HFF-Myc (cell line): ENCODE measurements around the gene KLHDC1.

Experiments used
- DNase-seq: peaks from one replicate; pipeline ENCODE4 v3.0.0-alpha.2; 2011; ENCODE audit warnings: low read depth; ENCODE audit errors: extremely low read depth
- H3K4me3 ChIP-seq: replicated peaks from 2 replicates; pipeline ENCODE4 v1.5.1; 2011; ENCODE audit warnings: low read depth, mild to moderate bottlenecking, control low read depth, low read length
- CTCF ChIP-seq: IDR thresholded peaks from 2 replicates; pipeline ENCODE4 v1.5.1; 2012; ENCODE audit warnings: mild to moderate bottlenecking, low read depth, low read length, control low read depth; ENCODE audit errors: missing control alignments

KLHDC1 gene

GRCh38 chr14:49766839-49767238 lies 73.9 kb downstream of the KLHDC1 start:
- TF ChIP-seq CTCF, result no peak
- no peak for DNase-seq
- peak overlapping the region; percentile 90 for H3K4me3 ChIP-seq

- DNase-seq, result no peak
- no peak for TF ChIP-seq CTCF
- H3K4me3 ChIP-seq, result peak overlapping the region; percentile 90
These were observed 74.3 kb downstream of the KLHDC1 start for GRCh38 chr14:49767270-49767570.

- H3K4me3 ChIP-seq, result peak within 1 kb of the TSS; percentile 90
- TF ChIP-seq CTCF, result peak; percentile 12
- DNase-seq, result no peak
These were observed 74.8 kb downstream of the KLHDC1 start, which contains the start of gene KLHDC2 for GRCh38 chr14:49767571-49768300. KLHDC2 (plus strand) TSS chr14:49768153; CDS start chr14:49768469, 316 bp downstream.

GRCh38 chr14:49768301-49769121 lies 75.6 kb downstream of the KLHDC1 start:
- no peak for DNase-seq
- H3K4me3 ChIP-seq, result peak overlapping the region; percentile 90
- no peak for TF ChIP-seq CTCF

- no peak for TF ChIP-seq CTCF
- no peak for DNase-seq
- H3K4me3 ChIP-seq, result peak overlapping the region; percentile 90
These were observed 76.3 kb downstream of the KLHDC1 start for GRCh38 chr14:49769171-49769570.

- H3K4me3 ChIP-seq, result peak overlapping the region; percentile 90
- TF ChIP-seq CTCF, result no peak
- DNase-seq, result no peak
These were observed 76.8 kb downstream of the KLHDC1 start for GRCh38 chr14:49769581-49770211.
